ENCODE data around the gene ASCL1. TPM values are rescaled to one million over a fixed set of nuclear protein-coding genes. Genes with fewer than 3 reads are reported as not detected.

Gene ASCL1
- total RNA-seq, 2 donors from 2014 or later, result 0.17 to 0.53 TPM

- TF ChIP-seq CTCF (IDR thresholded peaks at IDR 0.05), result no peak
- Histone ChIP-seq H3K36me3 (no peaks in the 10 kb centered on the region), H3K4me1 (no peaks in the 10 kb centered on the region), H3K27ac (no peak overlapping the region), H3K9ac (ENCODE audit: low read depth in 2 of 2, low read length in 2 of 2) (no peak overlapping the region), H3K27me3 (peaks cover 50% of the 10 kb centered on the region), H3K9me3 (no peaks in the 10 kb centered on the region), H3K4me3 (no peak overlapping the region)
- intact Hi-C loops (cut with DNase I), result no loop called here
- DNase-seq, result no peak
These were observed 5.6 kb upstream of the ASCL1 start for GRCh38 chr12:102951841-102952240.

DNA sequence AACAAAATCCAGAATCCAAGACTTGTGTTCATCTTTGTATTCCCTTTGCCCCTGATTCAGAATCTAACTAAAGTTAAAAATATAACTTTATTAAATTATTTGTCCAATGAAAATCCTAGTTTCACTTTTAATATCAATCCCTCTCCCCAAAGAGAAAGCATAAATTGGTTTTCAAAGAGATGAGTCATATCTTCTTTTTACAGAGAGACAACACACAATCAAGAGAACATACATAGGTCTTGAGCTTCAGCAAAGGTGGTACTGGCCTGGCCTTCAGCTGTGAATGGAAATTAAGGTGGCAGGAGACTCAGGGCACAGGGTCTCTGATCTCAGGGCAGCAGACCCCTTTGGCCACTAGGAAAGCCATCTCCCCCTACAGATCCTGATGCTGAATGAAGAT lies 4.3 kb upstream of the ASCL1 start:
- H3K27me3 ChIP-seq, result peaks cover 62% of the 10 kb centered on the region
- DNase-seq, result no peak
- no peaks in the 10 kb centered on the region for H3K9me3 ChIP-seq
- H3K4me1 ChIP-seq, result no peaks in the 10 kb centered on the region
- no peak overlapping the region for H3K4me3 ChIP-seq
- no peak overlapping the region for H3K9ac ChIP-seq (ENCODE audit: low read depth in 2 of 2, low read length in 2 of 2)
- H3K27ac ChIP-seq, result no peak overlapping the region
- no peak for TF ChIP-seq CTCF (IDR thresholded peaks at IDR 0.05)
- intact Hi-C loops (cut with DNase I), result no loop called here
- no peaks in the 10 kb centered on the region for H3K36me3 ChIP-seq

GRCh38 chr12:102954134-102954533 lies 3.3 kb upstream of the ASCL1 start:
- H3K27ac ChIP-seq, result no peak overlapping the region
- intact Hi-C loops (cut with DNase I), result no loop called here
- H3K9me3 ChIP-seq, result no peaks in the 10 kb centered on the region
- H3K9ac ChIP-seq (ENCODE audit: low read depth in 2 of 2, low read length in 2 of 2), result no peak overlapping the region
- TF ChIP-seq CTCF (IDR thresholded peaks at IDR 0.05), result no peak
- H3K27me3 ChIP-seq, result peaks cover 65% of the 10 kb centered on the region
- no peaks in the 10 kb centered on the region for H3K36me3 ChIP-seq
- DNase-seq, result no peak
- no peak overlapping the region for H3K4me3 ChIP-seq
- no peaks in the 10 kb centered on the region for H3K4me1 ChIP-seq

GRCh38 chr12:102955926-102956737 lies 1.3 kb upstream of the ASCL1 start:
- no peaks in the 10 kb centered on the region for H3K9me3 ChIP-seq
- H3K4me3 ChIP-seq, result no peak overlapping the region
- no peaks in the 10 kb centered on the region for H3K36me3 ChIP-seq
- no peak overlapping the region for H3K27ac ChIP-seq
- no peak overlapping the region for H3K9ac ChIP-seq (ENCODE audit: low read depth in 2 of 2, low read length in 2 of 2)
- no peak for TF ChIP-seq CTCF (IDR thresholded peaks at IDR 0.05)
- no peaks in the 10 kb centered on the region for H3K4me1 ChIP-seq
- no peak for DNase-seq
- peaks cover 74% of the 10 kb centered on the region for H3K27me3 ChIP-seq
- intact Hi-C loops (cut with DNase I), result no loop called here

- intact Hi-C loops (cut with DNase I), result no loop called here
- Histone ChIP-seq H3K36me3 (no peaks in the 10 kb centered on the region), H3K9me3 (no peaks in the 10 kb centered on the region), H3K4me3 (no peak overlapping the region), H3K27me3 (peaks cover 77% of the 10 kb centered on the region), H3K27ac (no peak overlapping the region), H3K9ac (ENCODE audit: low read depth in 2 of 2, low read length in 2 of 2) (no peak overlapping the region), H3K4me1 (no peaks in the 10 kb centered on the region)
- DNase-seq, result no peak
- no peak for TF ChIP-seq CTCF (IDR thresholded peaks at IDR 0.05)
These were observed 641 bp upstream of the ASCL1 start for GRCh38 chr12:102956738-102957327.
